Endothelial cell of umbilical vein (primary cell): ENCODE results near the gene C10orf67. TPM values are rescaled to one million over a fixed set of nuclear protein-coding genes. Genes with fewer than 3 reads are reported as not detected.

Experiments
- BruUV-seq: library from RNA; stranded (reverse); fragments of 400-500 nt; replicated peaks from 2 replicates; lab custom pipeline; 2021; lab: Mats Ljungman, UMichigan
- CTCF ChIA-PET: fragments of 300-600, 350-600 bp; sonication (Branson Sonifier 250); formaldehyde crosslinking; loops from one replicate; lab custom pipeline; 2021; ENCODE audit warnings: antibody characterized with exemption, inconsistent platforms; lab: Charles Lee
- POLR2A ChIA-PET: fragments of 300-600, 350-600 bp; sonication (Branson Sonifier 250); formaldehyde crosslinking; loops from one replicate; lab custom pipeline; 2021; ENCODE audit warnings: antibody characterized with exemption, inconsistent platforms; lab: Charles Lee
- DNase-seq: peaks from one replicate; pipeline ENCODE4 v3.0.0-alpha.2; 2011; ENCODE audit warnings: low read depth, low spot score
- FAIRE-seq: peaks from 2 replicates; lab custom pipeline; 2011; peaks lifted over from hg19 to GRCh38; lab: Jason Lieb, UNC
- H2AFZ ChIP-seq: 2 replicates; pipeline ENCODE4 v1.6.0; 2012; ENCODE audit warnings: low read depth, low read length, control low read depth, inconsistent platforms
- H3K27ac ChIP-seq: 2 replicates; pipeline ENCODE4 v1.5.1; 2011; ENCODE audit warnings: low read depth, mild to moderate bottlenecking, control low read depth, low read length, moderate library complexity; ENCODE audit not compliant: insufficient read depth
- H3K27me3 ChIP-seq, 2 experiments: 2 replicates each; pipeline versions ENCODE4 v1.6.0 to v1.6.1; 2011; ENCODE audit warnings: low read length in 2 of 2, mixed read lengths in 1 of 2; ENCODE audit not compliant: control insufficient read depth in 2 of 2, insufficient read depth in 2 of 2
- H3K36me3 ChIP-seq, 2 experiments: 2 replicates in 1 of 2; 3 replicates in 1 of 2; pipeline ENCODE4 v1.5.1; 2011; ENCODE audit warnings: low read length in 2 of 2, mild to moderate bottlenecking in 1 of 2, moderate library complexity in 1 of 2; ENCODE audit not compliant: control insufficient read depth in 2 of 2, insufficient read depth in 2 of 2; ENCODE audit errors: extremely low read depth in 1 of 2
- H3K4me1 ChIP-seq: 3 replicates; pipeline ENCODE4 v1.5.1; 2011; ENCODE audit warnings: mild to moderate bottlenecking, low read length; ENCODE audit not compliant: control insufficient read depth, insufficient read depth; ENCODE audit errors: extremely low read depth
- H3K4me2 ChIP-seq: 2 replicates; pipeline ENCODE4 v1.6.1; 2011; ENCODE audit warnings: low read length, control low read depth, mixed read lengths; ENCODE audit not compliant: insufficient read depth
- H3K4me3 ChIP-seq, 3 experiments: fragments of 200-600 bp in 1 of 3; sonication (generic), shearing (Covaris generic) in 1 of 3; replicated peaks in 1 of 3; 2 replicates each; pipeline ENCODE4 v1.5.1; 2011 to 2016; ENCODE audit warnings: control low read depth in 3 of 3, low read length in 3 of 3, mild to moderate bottlenecking in 2 of 3, inconsistent platforms in 1 of 3, low read depth in 1 of 3, moderate library complexity in 1 of 3; ENCODE audit not compliant: insufficient read depth in 1 of 3
- H3K79me2 ChIP-seq: 2 replicates; pipeline ENCODE4 v1.6.0; 2012; ENCODE audit warnings: low read length, inconsistent platforms; ENCODE audit not compliant: control insufficient read depth, insufficient read depth
- H3K9ac ChIP-seq: replicated peaks from 2 replicates; pipeline ENCODE3; 2011; ENCODE audit warnings: low read length, control low read depth; ENCODE audit not compliant: insufficient read depth; ENCODE audit errors: extremely low read depth
- H3K9me1 ChIP-seq: replicated peaks from 3 replicates; pipeline ENCODE4 v1.6.0; 2011; ENCODE audit warnings: mild to moderate bottlenecking, low read length; ENCODE audit not compliant: control insufficient read depth, insufficient read depth; ENCODE audit errors: extremely low read depth
- H3K9me3 ChIP-seq: replicated peaks from 2 replicates; pipeline ENCODE4 v1.5.1; 2012; ENCODE audit warnings: low read length, inconsistent platforms; ENCODE audit not compliant: control insufficient read depth, insufficient read depth
- H4K20me1 ChIP-seq: replicated peaks from 2 replicates; pipeline ENCODE3; 2011; ENCODE audit warnings: mild to moderate bottlenecking, low read length; ENCODE audit not compliant: control insufficient read depth, insufficient read depth; ENCODE audit errors: extremely low read depth
- CTCF ChIP-seq, 2 donors: IDR thresholded peaks; 1 replicate in 1 of 2; 2 replicates in 1 of 2; pipeline ENCODE4 v1.5.1; 2011; ENCODE audit warnings: low read length in 2 of 2, mild to moderate bottlenecking in 2 of 2, moderate library complexity in 2 of 2, control low read depth in 1 of 2, inconsistent platforms in 1 of 2, low read depth in 1 of 2; ENCODE audit not compliant: insufficient read depth in 1 of 2; ENCODE audit errors: extremely low read depth in 1 of 2
- EZH2 ChIP-seq: IDR thresholded peaks from 2 replicates; pipeline ENCODE4 v1.6.1; 2012; ENCODE audit warnings: borderline replicate concordance, low read depth, mild to moderate bottlenecking, moderate library complexity, low read length, inconsistent platforms; ENCODE audit not compliant: severe bottlenecking
- FOS ChIP-seq: IDR thresholded peaks from 2 replicates; pipeline ENCODE4 v1.6.1; 2011; ENCODE audit warnings: mild to moderate bottlenecking, low read length, moderate library complexity, borderline replicate concordance; ENCODE audit not compliant: insufficient read depth
- GATA2 ChIP-seq: IDR thresholded peaks from 2 replicates; pipeline ENCODE4 v1.7.0; 2011; ENCODE audit warnings: low read depth, mild to moderate bottlenecking, moderate library complexity, mixed read lengths, low read length; ENCODE audit not compliant: insufficient read length, insufficient read depth
- JUN ChIP-seq: IDR thresholded peaks from 2 replicates; pipeline ENCODE4 v1.6.1; 2011; ENCODE audit warnings: borderline replicate concordance, low read depth; ENCODE audit not compliant: insufficient read length, insufficient read depth
- MAX ChIP-seq: IDR thresholded peaks from 2 replicates; pipeline ENCODE4 v1.6.1; 2011; ENCODE audit not compliant: insufficient read depth, insufficient read length
- MYC ChIP-seq: IDR thresholded peaks from one replicate; pipeline ENCODE4 v1.6.1; 2011; ENCODE audit warnings: mild to moderate bottlenecking, low read depth, low read length
- POLR2A ChIP-seq: IDR thresholded peaks from 2 replicates; pipeline ENCODE4 v1.6.1; 2012; ENCODE audit warnings: low read depth, mild to moderate bottlenecking, control low read depth, low read length
- POLR2AphosphoS5 ChIP-seq: IDR thresholded peaks from 2 replicates; pipeline ENCODE4 v1.6.1; 2012; ENCODE audit warnings: low read depth, mild to moderate bottlenecking, control low read depth, low read length, moderate library complexity; ENCODE audit not compliant: insufficient read depth
- dilution Hi-C: fragments of 300-500 bp; cut with MboI; formaldehyde crosslinking; loops from one replicate; pipeline ENCODE4 v1.15.0; 2019; ENCODE audit warnings: low sequenced_read_pairs; ENCODE audit not compliant: extremely low pct_ligation_motif_present
- intact Hi-C: fragments of 100-400 bp; cut with micrococcal nuclease; formaldehyde crosslinking; loops from one replicate; pipeline ENCODE4 v1.10.0; 2022
- polyA plus RNA-seq, 4 experiments: library from polyadenylated mRNA; depleted of rRNA in 3 of 4; stranded (reverse) in 3 of 4; unstranded in 1 of 4; fragments of >200 nt; gene quantifications; 2 replicates each; pipeline versions ENCODE4 v1.2.1 to v1.2.3, GENCODE V29; 2011 to 2012; ENCODE audit warnings: missing spikeins in 1 of 4
- total RNA-seq: library from RNA; stranded (reverse); gene quantifications from 2 replicates; pipeline ENCODE4 v1.2.3, GENCODE V29; 2021

C10orf67 gene
- total and polyA plus RNA-seq, 2 donors (not counting 3 experiments of a cell fraction or from before 2014, with no cell fraction given): not detected

GRCh38 chr10:23386052-23386451 lies 41.5 kb upstream of the C10orf67 start:
- no peak overlapping the region for H3K27ac ChIP-seq
- H3K79me2 ChIP-seq: no peaks in the 10 kb centered on the region
- FAIRE-seq: no peak
- ChIA-PET CTCF (no interaction called here), POLR2A (no interaction called here)
- no peak overlapping the region for H3K9ac ChIP-seq
- H2AFZ ChIP-seq: no peak overlapping the region
- no peaks in the 10 kb centered on the region for H3K36me3 ChIP-seq
- H3K9me1 ChIP-seq: no peaks in the 10 kb centered on the region
- dilution Hi-C loops (no loop called here), intact Hi-C loops (no loop called here)
- H3K9me3 ChIP-seq: no peaks in the 10 kb centered on the region
- no peaks in the 10 kb centered on the region for H3K27me3 ChIP-seq
- no peaks in the 10 kb centered on the region for H3K4me1 ChIP-seq
- no peak overlapping the region for H3K4me2 ChIP-seq
- no TSS peak for BruUV-seq
- TF ChIP-seq POLR2AphosphoS5 (no peak), JUN (no peak), CTCF (IDR thresholded peaks at IDR 0.05; ENCODE audit: extremely low read depth in 1 of 2, insufficient read depth in 1 of 2, low read depth in 1 of 2, low read length in 2 of 2) (no peak), POLR2A (no peak), GATA2 (no peak), MAX (no peak), MYC (no peak), EZH2 (no peak), FOS (no peak)
- no peak for DNase-seq
- no peak overlapping the region for H3K4me3 ChIP-seq
- H4K20me1 ChIP-seq: no peaks in the 10 kb centered on the region
